Measurements from ENCODE around the gene MTMR11. TPM values are rescaled to one million over a fixed set of nuclear protein-coding genes. Genes with fewer than 3 reads are reported as not detected.

The MTMR11 gene
- total and polyA plus RNA-seq, 2 of the 13 experiments (the other 11 are each of a cell fraction or from before 2014, with no cell fraction given), result 0.49 to 2.8 TPM

GRCh38 chr1:149936170-149936991, at the start of gene MTMR11 (continued):
- TF ChIP-seq FOXO4 (CRISPR knock-in tag; conservative IDR thresholded peaks at IDR 0.05) (no peak), TMF1 (CRISPR knock-in tag; IDR thresholded peaks at IDR 0.05; ENCODE audit: low read depth) (no peak), ATF6 (CRISPR knock-in tag; conservative IDR thresholded peaks at IDR 0.05) (no peak), ZGPAT (CRISPR knock-in tag; IDR thresholded peaks at IDR 0.05) (no peak), ZKSCAN8 (CRISPR knock-in tag; IDR thresholded peaks at IDR 0.05; ENCODE audit: borderline replicate concordance) (no peak), SAP130 (CRISPR knock-in tag; IDR thresholded peaks at IDR 0.05; ENCODE audit: low read depth) (peak; percentile 67; the same call in 1 of the 2 replicates), ZNF639 (CRISPR knock-in tag; conservative IDR thresholded peaks at IDR 0.05) (no peak), SALL1 (CRISPR knock-in tag; IDR thresholded peaks at IDR 0.05) (no peak)
